Caco-2 (cell line): Measurements from ENCODE around the gene PRX. TPM values are rescaled to one million over a fixed set of nuclear protein-coding genes. Genes with fewer than 3 reads are reported as not detected.

ENCODE experiments used
- BruUV-seq: library from RNA; stranded (reverse); fragments of 400-500 nt; replicated peaks from 2 replicates; lab custom pipeline; 2021; lab: Mats Ljungman, UMichigan
- CTCF ChIA-PET: fragments of 300-600 bp; sonication (Branson Sonifier 250); formaldehyde crosslinking; loops from one replicate; lab custom pipeline; 2022; ENCODE audit warnings: antibody characterized with exemption; lab: Charles Lee
- POLR2A ChIA-PET: fragments of 300-600 bp; sonication (Branson Sonifier 250); formaldehyde crosslinking; loops from one replicate; lab custom pipeline; 2022; ENCODE audit warnings: antibody characterized with exemption; lab: Charles Lee
- DNase-seq, 2 experiments: peaks; one replicate each; pipeline versions ENCODE4 v3.0.0 to v3.0.0-alpha.2; 2020 to 2022
- H3K27me3 ChIP-seq: replicated peaks from 2 replicates; pipeline ENCODE4 v1.6.0; 2011; ENCODE audit warnings: low read length; ENCODE audit not compliant: control insufficient read depth, insufficient read depth
- H3K36me3 ChIP-seq: 2 replicates; pipeline ENCODE4 v1.5.1; 2011; ENCODE audit warnings: low read length; ENCODE audit not compliant: control insufficient read depth, insufficient read depth
- H3K4me1 ChIP-seq: fragments of 250-450 bp; sonication (Bioruptor Pico); 2 replicates; pipeline ENCODE4 v1.5.1; 2020; ENCODE audit warnings: mild to moderate bottlenecking
- H3K4me3 ChIP-seq: 2 replicates; pipeline ENCODE4 v1.5.1; 2011; ENCODE audit warnings: low read depth, mild to moderate bottlenecking, control low read depth, low read length
- H3K9me3 ChIP-seq: fragments of 250-450 bp; sonication (Bioruptor Pico); 2 replicates; pipeline ENCODE4 v1.5.1; 2020; ENCODE audit warnings: mild to moderate bottlenecking, moderate library complexity
- H3K27ac Mint-ChIP-seq: one replicate; pipeline ENCODE4 v1.8.0; 2022; ENCODE audit warnings: mixed read lengths; ENCODE audit not compliant: unreplicated experiment
- H3K27me3 Mint-ChIP-seq: one replicate; pipeline ENCODE4 v1.8.0; 2022; ENCODE audit warnings: mixed read lengths; ENCODE audit not compliant: insufficient read depth, unreplicated experiment
- H3K36me3 Mint-ChIP-seq: one replicate; pipeline ENCODE4 v1.8.0; 2022; ENCODE audit warnings: mild to moderate bottlenecking, mixed read lengths; ENCODE audit not compliant: insufficient read depth, unreplicated experiment
- H3K4me1 Mint-ChIP-seq: one replicate; pipeline ENCODE4 v1.8.0; 2022; ENCODE audit warnings: low read depth, mixed read lengths; ENCODE audit not compliant: unreplicated experiment
- H3K4me3 Mint-ChIP-seq: one replicate; pipeline ENCODE4 v1.8.0; 2022; ENCODE audit warnings: mild to moderate bottlenecking, moderate library complexity, mixed read lengths; ENCODE audit not compliant: unreplicated experiment
- H3K9me3 Mint-ChIP-seq: one replicate; pipeline ENCODE4 v1.8.0; 2022; ENCODE audit warnings: mixed read lengths; ENCODE audit not compliant: unreplicated experiment
- CTCF ChIP-seq, 2 experiments: fragments of 200-600 bp in 1 of 2; IDR thresholded peaks; 1 replicate in 1 of 2; 2 replicates in 1 of 2; pipeline versions ENCODE4 v1.5.1 to v1.8.0; 2011 to 2022; ENCODE audit warnings: antibody characterized with exemption in 1 of 2, control low read depth in 1 of 2, inconsistent platforms in 1 of 2, low read depth in 1 of 2, low read length in 1 of 2, mild to moderate bottlenecking in 1 of 2, moderate library complexity in 1 of 2; ENCODE audit not compliant: insufficient read depth in 1 of 2, severe bottlenecking in 1 of 2, unreplicated experiment in 1 of 2
- intact Hi-C: fragments of 100-400 bp; cut with micrococcal nuclease; formaldehyde crosslinking; loops from one replicate; pipeline ENCODE4 v1.10.0; 2022; ENCODE audit not compliant: unreplicated experiment
- total RNA-seq: library from RNA; stranded (reverse); gene quantifications from 2 replicates; pipeline ENCODE4 v1.2.3, GENCODE V29; 2022

The PRX gene
- total RNA-seq, 1 experiment from 2014 or later = 2.5 TPM

GRCh38 chr19:40376286-40376862 lies 36.8 kb downstream of the PRX start:
- intact Hi-C loops = no loop called here
- ChIA-PET POLR2A (no interaction called here), CTCF (no interaction called here)
- DNase-seq = no peak
- no peaks in the 10 kb centered on the region for H3K27me3 Mint-ChIP-seq
- no peaks in the 10 kb centered on the region for H3K9me3 Mint-ChIP-seq
- Histone ChIP-seq H3K4me3 (no peak overlapping the region), H3K9me3 (no peaks in the 10 kb centered on the region), H3K36me3 (no peaks in the 10 kb centered on the region), H3K27me3 (no peaks in the 10 kb centered on the region), H3K4me1 (no peaks in the 10 kb centered on the region)
- no peak for TF ChIP-seq CTCF (IDR thresholded peaks at IDR 0.05; ENCODE audit: insufficient read depth in 1 of 2, low read depth in 1 of 2, low read length in 1 of 2, severe bottlenecking in 1 of 2, unreplicated experiment in 1 of 2)
- no peak overlapping the region for H3K4me3 Mint-ChIP-seq
- H3K36me3 Mint-ChIP-seq = no peaks in the 10 kb centered on the region
- no TSS peak for BruUV-seq
- no peaks in the 10 kb centered on the region for H3K4me1 Mint-ChIP-seq
- H3K27ac Mint-ChIP-seq = no peak overlapping the region

- Histone ChIP-seq H3K4me3 (no peak overlapping the region), H3K4me1 (no peaks in the 10 kb centered on the region), H3K9me3 (no peaks in the 10 kb centered on the region), H3K36me3 (no peaks in the 10 kb centered on the region; the same call in 1 of the 2 replicates), H3K27me3 (no peaks in the 10 kb centered on the region)
- H3K4me1 Mint-ChIP-seq = no peaks in the 10 kb centered on the region
- no peak for DNase-seq
- BruUV-seq = no TSS peak
- TF ChIP-seq CTCF (IDR thresholded peaks at IDR 0.05; ENCODE audit: insufficient read depth in 1 of 2, low read depth in 1 of 2, low read length in 1 of 2, severe bottlenecking in 1 of 2, unreplicated experiment in 1 of 2) = no peak
- no peaks in the 10 kb centered on the region for H3K36me3 Mint-ChIP-seq
- ChIA-PET CTCF (no interaction called here), POLR2A (no interaction called here)
- intact Hi-C loops = no loop called here
- no peaks in the 10 kb centered on the region for H3K27me3 Mint-ChIP-seq
- H3K9me3 Mint-ChIP-seq = no peaks in the 10 kb centered on the region
- no peak overlapping the region for H3K4me3 Mint-ChIP-seq
- no peak overlapping the region for H3K27ac Mint-ChIP-seq
These were observed 39.1 kb downstream of the PRX start for GRCh38 chr19:40374084-40374483.

GRCh38 chr19:40371802-40372122 lies 41.4 kb downstream of the PRX start:
- ChIA-PET POLR2A (no interaction called here), CTCF (no interaction called here)
- DNase-seq = no peak
- Histone ChIP-seq H3K4me3 (no peak overlapping the region), H3K9me3 (no peaks in the 10 kb centered on the region), H3K4me1 (no peaks in the 10 kb centered on the region), H3K27me3 (no peaks in the 10 kb centered on the region), H3K36me3 (no peaks in the 10 kb centered on the region; the same call in 1 of the 2 replicates)
- H3K36me3 Mint-ChIP-seq = no peaks in the 10 kb centered on the region
- H3K4me1 Mint-ChIP-seq = no peaks in the 10 kb centered on the region
- no peak for TF ChIP-seq CTCF (IDR thresholded peaks at IDR 0.05; ENCODE audit: insufficient read depth in 1 of 2, low read depth in 1 of 2, low read length in 1 of 2, severe bottlenecking in 1 of 2, unreplicated experiment in 1 of 2)
- intact Hi-C loops = no loop called here
- H3K27me3 Mint-ChIP-seq = no peaks in the 10 kb centered on the region
- H3K9me3 Mint-ChIP-seq = no peaks in the 10 kb centered on the region
- BruUV-seq = no TSS peak
- no peak overlapping the region for H3K27ac Mint-ChIP-seq
- H3K4me3 Mint-ChIP-seq = no peak overlapping the region
